Measurements from ENCODE around the gene MYO7A. TPM values are rescaled to one million over a fixed set of nuclear protein-coding genes. Genes with fewer than 3 reads are reported as not detected.
"Not testable (repeated sequence)": the region's sequence is repeated elsewhere in the genome, so short reads cannot be mapped to it uniquely, and the experiment has no call there.

MYO7A gene
- polyA plus RNA-seq, 1 experiment, result not detected

GRCh38 chr11:77095551-77096490 lies 32.2 kb upstream of the MYO7A start:
- Histone ChIP-seq H3K4me3 (ENCODE audit: low read depth, low read length) (no peak overlapping the region), H3K9me3 (ENCODE audit: control insufficient read depth, insufficient read depth, low read length) (no peaks in the 10 kb centered on the region), H3K27me3 (ENCODE audit: control insufficient read depth, insufficient read depth, low read length) (no peaks in the 10 kb centered on the region), H3K27ac (ENCODE audit: low read depth, low read length) (no peak overlapping the region)
- CTCF ChIA-PET, result interaction anchor here (1.3 to 1.5 kb wide), 2 partner anchors 48 kb away, joined by 4 to 5 read pairs; no protein-coding TSS in a partner anchor
- TF ChIP-seq, protein P1, sequence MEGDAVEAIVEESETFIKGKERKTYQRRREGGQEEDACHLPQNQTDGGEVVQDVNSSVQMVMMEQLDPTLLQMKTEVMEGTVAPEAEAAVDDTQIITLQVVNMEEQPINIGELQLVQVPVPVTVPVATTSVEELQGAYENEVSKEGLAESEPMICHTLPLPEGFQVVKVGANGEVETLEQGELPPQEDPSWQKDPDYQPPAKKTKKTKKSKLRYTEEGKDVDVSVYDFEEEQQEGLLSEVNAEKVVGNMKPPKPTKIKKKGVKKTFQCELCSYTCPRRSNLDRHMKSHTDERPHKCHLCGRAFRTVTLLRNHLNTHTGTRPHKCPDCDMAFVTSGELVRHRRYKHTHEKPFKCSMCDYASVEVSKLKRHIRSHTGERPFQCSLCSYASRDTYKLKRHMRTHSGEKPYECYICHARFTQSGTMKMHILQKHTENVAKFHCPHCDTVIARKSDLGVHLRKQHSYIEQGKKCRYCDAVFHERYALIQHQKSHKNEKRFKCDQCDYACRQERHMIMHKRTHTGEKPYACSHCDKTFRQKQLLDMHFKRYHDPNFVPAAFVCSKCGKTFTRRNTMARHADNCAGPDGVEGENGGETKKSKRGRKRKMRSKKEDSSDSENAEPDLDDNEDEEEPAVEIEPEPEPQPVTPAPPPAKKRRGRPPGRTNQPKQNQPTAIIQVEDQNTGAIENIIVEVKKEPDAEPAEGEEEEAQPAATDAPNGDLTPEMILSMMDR (IDR thresholded peaks at IDR 0.05; ENCODE audit: low read depth, low read length), result no peak
- POLR2A ChIA-PET, result no interaction called here
- no peak for DNase-seq (ENCODE audit: low read depth, low spot score)

GRCh38 chr11:77096591-77097019 lies 31.4 kb upstream of the MYO7A start:
- TF ChIP-seq, protein P1 (IDR thresholded peaks at IDR 0.05; ENCODE audit: low read depth, low read length), result no peak
- POLR2A ChIA-PET, result no interaction called here
- Histone ChIP-seq H3K4me3 (ENCODE audit: low read depth, low read length) (no peak overlapping the region), H3K27ac (ENCODE audit: low read depth, low read length) (no peak overlapping the region), H3K9me3 (ENCODE audit: control insufficient read depth, insufficient read depth, low read length) (no peaks in the 10 kb centered on the region), H3K27me3 (ENCODE audit: control insufficient read depth, insufficient read depth, low read length) (no peaks in the 10 kb centered on the region)
- no peak for DNase-seq (ENCODE audit: low read depth, low spot score)
- CTCF ChIA-PET, result interaction anchor here (1.3 kb wide), 1 partner anchor 49 kb away, joined by 5 read pairs; no protein-coding TSS in a partner anchor

GRCh38 chr11:77097180-77097579 lies 30.9 kb upstream of the MYO7A start:
- CTCF ChIA-PET, result interaction anchor here (1.3 kb wide), 1 partner anchor 50 kb away, joined by 5 read pairs; no protein-coding TSS in a partner anchor
- H3K27me3 ChIP-seq (ENCODE audit: control insufficient read depth, insufficient read depth, low read length); POLR2A ChIA-PET: not testable (repeated sequence)

DNA sequence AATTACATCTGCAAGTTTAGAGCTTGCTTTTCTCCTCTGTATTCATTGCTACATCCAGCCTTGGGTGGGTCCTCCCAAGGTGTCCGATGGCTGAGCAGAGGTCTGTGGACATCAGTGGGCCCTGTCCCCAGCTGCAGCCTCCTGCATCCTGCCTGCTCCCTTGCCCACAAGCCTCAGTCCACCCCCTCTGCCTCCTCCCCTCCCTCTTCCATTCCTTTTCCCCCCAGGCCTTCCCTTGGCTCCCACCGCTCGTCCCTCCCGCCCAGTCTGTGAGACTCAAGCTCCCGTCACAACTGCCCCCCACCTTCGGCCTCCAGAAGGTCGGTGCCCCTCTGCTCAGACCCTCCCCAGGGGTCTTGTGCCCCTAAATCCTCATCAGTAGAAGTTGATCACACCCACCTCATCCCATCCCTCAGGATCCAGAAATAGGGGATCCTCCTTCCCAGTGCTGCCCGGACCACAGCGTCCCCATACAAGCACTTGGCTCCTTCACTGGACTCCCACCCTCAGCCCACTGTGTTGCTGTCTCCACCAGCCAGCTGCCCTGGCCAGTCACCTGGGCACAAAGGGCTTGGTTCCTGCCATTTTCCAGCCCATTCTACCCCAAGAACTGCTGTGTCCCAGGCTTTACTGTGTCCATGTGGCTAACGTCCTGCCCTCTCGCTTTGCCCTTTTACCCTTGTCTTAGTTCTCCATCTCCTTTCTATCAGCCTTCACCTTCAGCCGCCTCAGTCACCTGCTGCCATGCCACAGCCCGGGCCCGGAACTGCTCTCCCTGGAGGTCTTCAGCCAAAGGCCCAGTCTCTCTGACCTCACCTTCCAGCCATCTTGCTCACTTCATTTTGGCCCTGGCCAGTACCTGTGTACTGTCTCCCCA lies 27.6 kb upstream of the MYO7A start:
- Histone ChIP-seq H3K9me3 (ENCODE audit: control insufficient read depth, insufficient read depth, low read length) (no peaks in the 10 kb centered on the region; the same call in 1 of the 2 replicates), H3K27ac (ENCODE audit: low read depth, low read length) (no peak overlapping the region), H3K4me3 (ENCODE audit: low read depth, low read length) (no peak overlapping the region), H3K27me3 (ENCODE audit: control insufficient read depth, insufficient read depth, low read length) (no peaks in the 10 kb centered on the region)
- DNase-seq (ENCODE audit: low read depth, low spot score), result no peak
- POLR2A ChIA-PET, result no interaction called here
- TF ChIP-seq, protein P1 (IDR thresholded peaks at IDR 0.05; ENCODE audit: low read depth, low read length), result no peak
- CTCF ChIA-PET, result interaction anchor here (0.8 to 2.4 kb wide), 8 partner anchors 9 to 448 kb away, joined by 3 to 12 read pairs (median 4); no protein-coding TSS in a partner anchor

More at GRCh38 chr11:77097180-77097579, 30.9 kb upstream of the MYO7A start:
- H3K9me3 ChIP-seq (ENCODE audit: control insufficient read depth, insufficient read depth, low read length); DNase-seq (ENCODE audit: low read depth, low spot score); H3K4me3 ChIP-seq (ENCODE audit: low read depth, low read length); H3K27ac ChIP-seq (ENCODE audit: low read depth, low read length): not testable (repeated sequence)

- DNase-seq (ENCODE audit: low read depth, low spot score), result no peak
- Histone ChIP-seq H3K4me3 (ENCODE audit: low read depth, low read length) (no peak overlapping the region), H3K27me3 (ENCODE audit: control insufficient read depth, insufficient read depth, low read length) (no peaks in the 10 kb centered on the region), H3K9me3 (ENCODE audit: control insufficient read depth, insufficient read depth, low read length) (no peaks in the 10 kb centered on the region; the same call in 1 of the 2 replicates), H3K27ac (ENCODE audit: low read depth, low read length) (no peak overlapping the region)
- TF ChIP-seq, protein P1 (IDR thresholded peaks at IDR 0.05; ENCODE audit: low read depth, low read length), result peak; percentile 58
- CTCF ChIA-PET, result interaction anchor here (1.0 to 2.4 kb wide), 9 partner anchors 10 to 447 kb away, joined by 3 to 12 read pairs (median 4); no protein-coding TSS in a partner anchor
- POLR2A ChIA-PET, result no interaction called here
Observed at GRCh38 chr11:77101043-77101537, 27.0 kb upstream of the MYO7A start.

All from AG04450 (cell line).